GM19324 (cell line): ENCODE measurements around the gene IGFBP3.

Source experiments
- ATAC-seq: cut with Tn5 transposase; IDR thresholded peaks from one replicate; pipeline ENCODE4 v1.9.1; 2021; ENCODE audit warnings: mild to moderate bottlenecking, moderate library complexity; ENCODE audit not compliant: unreplicated experiment, low FRiP score

The IGFBP3 gene

GRCh38 chr7:45878457-45879144 lies 42.5 kb downstream of the IGFBP3 start:
- no peak for ATAC-seq

GRCh38 chr7:45876519-45876918 lies 44.6 kb downstream of the IGFBP3 start:
- no peak for ATAC-seq

GRCh38 chr7:45874408-45875131 lies 46.5 kb downstream of the IGFBP3 start:
- no peak for ATAC-seq

GRCh38 chr7:45873355-45873754 lies 47.7 kb downstream of the IGFBP3 start:
- no peak for ATAC-seq

GRCh38 chr7:45873035-45873354 lies 48.1 kb downstream of the IGFBP3 start, which contains the start of gene CCDC201:
Gene CCDC201, minus strand, starts transcription at chr7:45873082. Its CDS starts 75 bp downstream, at chr7:45873007.
- no peak for ATAC-seq

GRCh38 chr7:45872116-45873034 lies 48.7 kb downstream of the IGFBP3 start:
- no peak for ATAC-seq

- ATAC-seq = no peak
Measured at GRCh38 chr7:45869426-45869825, 51.6 kb downstream of the IGFBP3 start.

- ATAC-seq = no peak
Measured at GRCh38 chr7:45867471-45867870, 53.6 kb downstream of the IGFBP3 start.

- no peak for ATAC-seq
Measured at GRCh38 chr7:45865594-45866410, 55.3 kb downstream of the IGFBP3 start.

GRCh38 chr7:45863715-45864114 lies 57.4 kb downstream of the IGFBP3 start:
- ATAC-seq = no peak
